Motor neuron (in vitro differentiated cells): ENCODE data around the gene CDKN2B. TPM values are rescaled to one million over a fixed set of nuclear protein-coding genes. Genes with fewer than 3 reads are reported as not detected.

Source experiments
- ATAC-seq, 8 experiments: fragments of 200-7000 bp; cut with Tn5 transposase; replicated peaks in 6 of 8; 2 replicates each; pipeline ENCODE4 v1.8.0; 2021; ENCODE audit warnings: mild to moderate bottlenecking in 8 of 8, moderate library complexity in 8 of 8
- H3K27ac ChIP-seq, 2 donors: fragments of 250-450 bp; sonication (Bioruptor Pico); 2 replicates each; pipeline ENCODE4 v1.9.0; 2021; ENCODE audit warnings: antibody characterized with exemption in 2 of 2, mild to moderate bottlenecking in 2 of 2, moderate library complexity in 1 of 2
- H3K4me1 ChIP-seq, 2 donors: fragments of 250-450 bp; sonication (Bioruptor Pico); replicated peaks in 1 of 2; 2 replicates each; pipeline ENCODE4 v1.6.1; 2021; ENCODE audit warnings: antibody characterized with exemption in 2 of 2, mild to moderate bottlenecking in 2 of 2, moderate library complexity in 1 of 2
- H3K4me3 ChIP-seq, 5 donors: fragments of 250-450 bp; sonication (Bioruptor Pico); 2 replicates each; pipeline ENCODE4 v1.9.0; 2021; ENCODE audit warnings: antibody characterized with exemption in 5 of 5, mild to moderate bottlenecking in 5 of 5, moderate library complexity in 4 of 5
- WGBS, 10 experiments: fragments of 450-650 bp; shearing (Covaris generic); methylation state at CpG; one replicate each; pipeline ENCODE4 v1.0.0; 2022; 5-methylcytosine and 5-hydroxymethylcytosine counted together
- in situ Hi-C, 9 experiments: fragments of 400-800 bp; cut with MboI; loops; one replicate each; pipeline ENCODE4 v1.15.0; 2021; ENCODE audit warnings: low sequenced_read_pairs in 9 of 9, low pct_unique_long_range_greater_than_20kb in 2 of 9; ENCODE audit not compliant: unreplicated experiment in 9 of 9
- total RNA-seq, 8 experiments: library from RNA; unstranded; fragments of 300-600 nt; gene quantifications; 2 replicates each; pipeline versions ENCODE4 v1.2.3 to v1.2.4, GENCODE V29; 2022

The CDKN2B gene
- total RNA-seq, 8 experiments from 2014 or later = 3.0 to 45.3 (median 7.5) TPM

DNA sequence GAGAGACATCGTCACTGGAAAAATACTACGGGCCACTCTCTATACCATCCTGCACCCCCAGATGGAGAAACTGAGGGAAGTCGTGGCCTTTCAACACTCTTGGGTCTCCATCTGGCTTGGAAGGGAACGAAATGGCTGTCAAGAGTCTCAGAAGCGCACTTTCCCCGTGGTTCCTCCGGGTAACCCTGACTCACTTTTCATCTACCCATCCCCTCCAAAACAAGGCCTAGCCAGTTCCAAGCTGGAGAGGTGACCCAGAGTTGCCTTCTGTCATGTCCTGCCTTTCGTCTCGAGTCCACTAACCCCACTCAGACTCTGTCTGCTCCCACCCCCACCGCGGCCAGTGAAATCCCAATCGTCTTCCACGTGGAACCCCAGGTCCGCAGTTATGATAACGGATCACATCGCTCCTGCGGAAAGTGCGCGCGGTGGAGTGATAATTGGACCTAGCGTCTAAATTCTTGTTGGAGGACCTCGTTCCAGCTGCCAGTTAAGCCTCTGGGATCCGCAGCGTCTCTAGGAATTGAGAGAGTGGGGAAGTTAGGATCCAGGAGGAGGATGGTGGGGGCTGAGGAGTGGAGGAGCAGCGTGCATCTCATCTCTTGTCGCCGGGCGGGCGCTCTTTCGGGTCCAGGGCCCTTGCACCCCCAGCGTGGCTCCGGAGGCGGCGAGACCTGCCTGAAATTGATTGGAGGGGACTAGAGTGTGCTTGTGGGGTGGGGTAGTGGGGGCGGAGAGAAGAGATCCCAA, 19.5 kb downstream of the CDKN2B start:
- Histone ChIP-seq H3K4me3 (no peak overlapping the region), H3K4me1 (peaks cover 8% of the 10 kb centered on the region in 2 donors), H3K27ac (no peak overlapping the region)
- no peak for ATAC-seq
- in situ Hi-C loops = loop anchor here in 2 of 9 experiments (25.0 kb wide), 1 partner anchor 177 kb away; the partner anchor contains the start of gene MTAP (in 2 of the 2)
- 25 to 94% (median 54%) methylated on average over 1 to 20 of the region's 35 CpGs; no CpG with 5 or more reads in 3 of the 10 experiments for WGBS, 10 experiments

DNA sequence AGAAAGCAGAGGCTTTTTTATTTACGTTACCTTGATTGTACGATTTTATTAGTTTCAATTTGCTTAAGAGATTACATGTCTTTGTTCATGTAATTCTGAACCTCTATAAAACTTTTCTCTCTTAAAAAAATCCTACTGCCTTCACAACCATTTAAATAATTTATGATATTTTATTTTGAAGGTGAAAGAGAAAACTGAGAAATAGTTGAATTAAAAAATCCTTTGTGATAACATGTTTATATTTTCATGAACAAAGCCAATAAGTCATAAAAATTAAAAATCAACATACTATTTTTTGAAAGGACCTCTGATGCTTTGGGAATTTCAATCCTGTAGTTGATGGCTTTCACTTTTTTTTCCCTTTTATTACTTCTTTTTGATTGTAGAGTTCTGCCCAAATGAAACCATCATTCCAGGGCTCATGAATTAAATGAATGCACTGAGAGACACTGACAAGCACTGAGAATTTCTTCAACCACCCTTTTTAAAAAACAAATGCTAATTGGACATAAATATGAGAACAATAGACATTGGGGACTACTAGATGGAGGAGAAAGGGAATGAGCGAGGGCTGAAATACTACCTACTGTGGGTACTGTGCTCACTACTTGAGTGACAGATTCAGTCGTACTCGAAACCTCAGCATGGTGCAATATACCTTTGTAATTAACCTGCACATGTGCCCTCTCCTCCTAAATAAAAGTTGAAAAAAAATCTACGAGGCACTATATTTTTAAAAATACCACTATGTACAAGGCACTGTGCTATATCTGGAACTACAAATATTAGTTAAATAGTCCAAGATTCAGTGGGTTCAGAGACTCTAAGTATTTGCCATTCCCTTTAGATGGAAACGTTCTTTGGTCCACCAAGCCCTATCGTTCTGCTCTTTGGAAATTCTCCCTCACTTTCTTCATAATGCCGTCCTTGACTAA, 20.8 kb downstream of the CDKN2B start:
- WGBS, 10 experiments = 29 to 85% (median 64%) methylated on average over 3 to 9 of the region's 9 CpGs
- no peak overlapping the region for H3K27ac ChIP-seq
- peaks cover 0 to 8% of the 10 kb centered on the region in 2 donors for H3K4me1 ChIP-seq
- H3K4me3 ChIP-seq = no peak overlapping the region
- in situ Hi-C loops = loop anchor here in 2 of 9 experiments (25.0 kb wide), 1 partner anchor 176 kb away; the partner anchor contains the start of gene MTAP (in 2 of the 2)
- ATAC-seq = no peak

GRCh38 chr9:21985964-21986667, 23.0 kb downstream of the CDKN2B start:
- Histone ChIP-seq H3K4me1 (peaks cover 0 to 8% of the 10 kb centered on the region in 2 donors), H3K4me3 (no peak overlapping the region), H3K27ac (no peak overlapping the region)
- in situ Hi-C loops = loop anchor here in 2 of 9 experiments (25.0 kb wide), 1 partner anchor 174 kb away; the partner anchor contains the start of gene MTAP (in 2 of the 2)
- ATAC-seq = no peak
- 63 to 100% (median 93%) methylated on average over 2 to 5 of the region's 5 CpGs for WGBS, 10 experiments

DNA sequence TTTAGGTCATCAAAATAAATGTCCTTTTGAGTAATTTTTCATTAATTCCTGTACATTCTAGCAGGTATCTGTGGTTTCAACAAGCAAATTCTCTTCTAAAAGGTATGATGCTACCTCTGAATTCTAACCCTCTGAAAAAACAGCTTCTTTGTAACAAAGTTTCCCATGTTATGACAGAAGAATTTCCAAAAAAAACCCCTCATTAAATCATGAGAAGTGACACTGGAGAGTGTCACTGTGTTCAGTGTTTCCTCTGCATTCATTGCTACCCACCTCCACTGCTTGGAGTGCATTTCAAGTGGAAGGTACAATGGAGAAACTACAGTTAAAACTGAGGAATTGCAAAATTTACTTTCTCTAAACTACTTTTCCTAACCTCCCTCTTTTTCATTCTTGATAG, 25.0 kb downstream of the CDKN2B start:
- in situ Hi-C loops = loop anchor here in 2 of 9 experiments (25.0 kb wide), 1 partner anchor 172 kb away; the partner anchor contains the start of gene MTAP (in 2 of the 2)

DNA sequence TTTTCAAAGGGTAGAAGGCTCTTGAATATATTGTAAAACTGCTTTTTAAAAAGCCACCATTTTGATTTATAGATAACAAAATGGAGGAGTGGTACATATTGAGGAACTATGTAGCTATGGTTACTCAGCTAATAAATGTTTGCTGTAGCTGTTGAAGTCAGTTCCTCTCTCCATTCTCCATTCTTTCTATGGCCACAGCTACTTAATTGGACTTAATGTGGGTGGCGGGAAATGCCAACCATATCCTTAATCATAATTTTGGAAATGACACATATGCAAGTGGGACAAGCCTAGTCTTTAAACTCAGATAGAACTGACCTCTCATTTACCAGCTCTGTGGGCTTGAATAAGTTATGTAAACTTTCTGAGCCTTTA, 25.6 kb downstream of the CDKN2B start:
- Histone ChIP-seq H3K4me1 (peaks cover 0 to 8% of the 10 kb centered on the region in 2 donors), H3K4me3 (no peak overlapping the region), H3K27ac (no peak overlapping the region)
- no peak for ATAC-seq
- 50 to 100% (median 86%) methylated on average over 1 of the region's 1 CpG; no CpG with 5 or more reads in 3 of the 10 experiments for WGBS, 10 experiments
- in situ Hi-C loops = loop anchor here in 2 of 9 experiments (25.0 kb wide), 1 partner anchor 171 kb away; the partner anchor contains the start of gene MTAP (in 2 of the 2)

More for the DNA sequence above, 25.0 kb downstream of the CDKN2B start:
- Histone ChIP-seq H3K27ac (no peak overlapping the region), H3K4me1 (peaks cover 0 to 8% of the 10 kb centered on the region in 2 donors), H3K4me3 (no peak overlapping the region)
- no peak for ATAC-seq

GRCh38 chr9:21982861-21983560, 26.1 kb downstream of the CDKN2B start:
- H3K4me1 ChIP-seq = peaks cover 0 to 8% of the 10 kb centered on the region in 2 donors
- no peak overlapping the region for H3K4me3 ChIP-seq
- in situ Hi-C loops = loop anchor here in 2 of 9 experiments (25.0 kb wide), 1 partner anchor 171 kb away; the partner anchor contains the start of gene MTAP (in 2 of the 2)
- no peak for ATAC-seq
- WGBS, 10 experiments = 43 to 100% (median 87%) methylated on average over 1 of the region's 1 CpG; no CpG with 5 or more reads in 2 of the 10 experiments
- H3K27ac ChIP-seq = no peak overlapping the region

GRCh38 chr9:21982391-21982790, 26.7 kb downstream of the CDKN2B start:
- Histone ChIP-seq H3K27ac (no peak overlapping the region), H3K4me1 (peaks cover 0 to 4% of the 10 kb centered on the region in 2 donors), H3K4me3 (no peak overlapping the region)
- in situ Hi-C loops = loop anchor here in 2 of 9 experiments (25.0 kb wide), 1 partner anchor 170 kb away; the partner anchor contains the start of gene MTAP (in 2 of the 2)
- ATAC-seq = peak in 1 of 8 experiments; percentile 94
- 0 to 88% (median 52%) methylated on average over 1 of the region's 1 CpG for WGBS, 10 experiments

DNA sequence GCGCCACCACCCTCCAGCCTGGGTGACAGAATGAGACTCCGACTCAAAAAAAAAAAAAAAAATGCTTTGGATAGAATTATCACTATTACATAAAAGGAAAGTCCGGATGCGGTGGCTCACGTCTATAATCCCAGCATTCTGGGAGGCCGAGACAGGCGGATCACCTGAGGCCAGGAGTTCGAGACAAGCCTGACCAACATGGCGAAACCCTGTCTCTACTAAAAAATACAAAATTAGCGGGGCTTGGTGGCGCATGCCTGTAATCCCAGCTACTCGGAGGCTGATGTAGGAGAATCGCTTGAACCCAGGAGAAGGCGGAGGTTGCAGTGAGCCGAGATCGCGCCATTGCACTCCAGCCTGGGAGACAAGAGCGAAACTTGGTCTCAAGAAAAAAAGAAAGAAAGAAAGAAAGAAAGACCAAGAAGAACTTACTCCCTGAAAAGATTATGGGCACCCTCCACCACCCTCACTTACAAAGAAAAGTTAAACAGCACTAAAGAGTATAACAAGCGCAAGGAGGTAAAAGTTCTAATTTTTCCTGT, 32.7 kb downstream of the CDKN2B start:
- in situ Hi-C loops = loop anchor here in 2 of 9 experiments (25.0 kb wide), 1 partner anchor 164 kb away; the partner anchor contains the start of gene MTAP (in 2 of the 2)
- Histone ChIP-seq H3K27ac (no peak overlapping the region), H3K4me3 (no peak overlapping the region), H3K4me1 (peaks cover 0 to 3% of the 10 kb centered on the region in 2 donors)
- WGBS, 10 experiments = 27 to 100% (median 47%) methylated on average over 1 to 15 of the region's 19 CpGs; no CpG with 5 or more reads in 2 of the 10 experiments
- ATAC-seq = no peak

DNA sequence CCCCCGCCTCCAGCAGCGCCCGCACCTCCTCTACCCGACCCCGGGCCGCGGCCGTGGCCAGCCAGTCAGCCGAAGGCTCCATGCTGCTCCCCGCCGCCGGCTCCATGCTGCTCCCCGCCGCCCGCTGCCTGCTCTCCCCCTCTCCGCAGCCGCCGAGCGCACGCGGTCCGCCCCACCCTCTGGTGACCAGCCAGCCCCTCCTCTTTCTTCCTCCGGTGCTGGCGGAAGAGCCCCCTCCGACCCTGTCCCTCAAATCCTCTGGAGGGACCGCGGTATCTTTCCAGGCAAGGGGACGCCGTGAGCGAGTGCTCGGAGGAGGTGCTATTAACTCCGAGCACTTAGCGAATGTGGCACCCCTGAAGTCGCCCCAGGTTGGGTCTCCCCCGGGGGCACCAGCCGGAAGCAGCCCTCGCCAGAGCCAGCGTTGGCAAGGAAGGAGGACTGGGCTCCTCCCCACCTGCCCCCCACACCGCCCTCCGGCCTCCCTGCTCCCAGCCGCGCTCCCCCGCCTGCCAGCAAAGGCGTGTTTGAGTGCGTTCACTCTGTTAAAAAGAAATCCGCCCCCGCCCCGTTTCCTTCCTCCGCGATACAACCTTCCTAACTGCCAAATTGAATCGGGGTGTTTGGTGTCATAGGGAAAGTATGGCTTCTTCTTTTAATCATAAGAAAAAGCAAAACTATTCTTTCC, 34.2 kb downstream of the CDKN2B start:
- Histone ChIP-seq H3K27ac (no peak overlapping the region), H3K4me3 (peak overlapping the region; percentile 35 to 53 (median 39)), H3K4me1 (peaks cover 0 to 3% of the 10 kb centered on the region in 2 donors)
- peak; percentile 79 to 95 (median 92) for ATAC-seq
- in situ Hi-C loops = loop anchor here in 2 of 9 experiments (25.0 kb wide), 1 partner anchor 163 kb away; the partner anchor contains the start of gene MTAP (in 2 of the 2)
- 0 to 20% (median 0%) methylated on average over 1 of the region's 51 CpGs; no CpG with 5 or more reads in 7 of the 10 experiments for WGBS, 10 experiments

GRCh38 chr9:21974343-21974721, 34.8 kb downstream of the CDKN2B start:
- H3K27ac ChIP-seq = no peak overlapping the region
- WGBS, 10 experiments = 0 to 39% (median 3%) methylated on average over 2 to 10 of the region's 21 CpGs; no CpG with 5 or more reads in 4 of the 10 experiments
- ATAC-seq = peak in 6 of 8 experiments; percentile 6 to 15 (median 10)
- H3K4me3 ChIP-seq = peak overlapping the region; percentile 35 to 53 (median 39)
- in situ Hi-C loops = no loop called here
- H3K4me1 ChIP-seq = peaks cover 0 to 3% of the 10 kb centered on the region in 2 donors

DNA sequence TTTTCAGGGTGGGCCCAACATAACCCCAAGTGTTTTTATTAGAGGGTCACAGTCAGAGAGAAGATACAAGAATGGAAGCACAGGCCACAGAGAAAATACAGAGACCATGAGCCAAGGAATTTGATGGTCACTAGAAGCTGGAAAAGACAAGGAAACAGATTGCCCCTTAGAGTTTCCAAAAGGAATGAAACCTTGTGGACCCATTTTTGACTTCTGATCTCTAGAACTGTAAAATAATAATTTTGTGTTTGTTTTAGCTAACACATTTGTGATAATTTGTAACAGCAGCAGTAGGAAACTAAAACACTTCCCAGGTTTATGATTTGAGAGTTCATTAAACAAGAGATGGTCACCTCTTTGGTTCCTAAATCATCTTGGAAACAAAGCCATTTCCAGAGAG, 36.7 kb downstream of the CDKN2B start:
- no peak for ATAC-seq
- peaks cover 3 to 4% of the 10 kb centered on the region in 2 donors for H3K4me1 ChIP-seq
- in situ Hi-C loops = no loop called here
- H3K27ac ChIP-seq = no peak overlapping the region
- no peak overlapping the region for H3K4me3 ChIP-seq
